CD4-positive, alpha-beta T cell treated with Interleukin-4 for 4 hours (primary cell): ENCODE measurements around the gene DNAJC22.

Source experiments
- DNase-seq: peaks from one replicate; pipeline ENCODE4 v3.0.0-alpha.2; 2020

DNAJC22 gene

GRCh38 chr12:49345051-49345824, 1.4 kb upstream of the DNAJC22 start:
- DNase-seq = no peak

GRCh38 chr12:49345825-49346658, 646 bp upstream of the DNAJC22 start:
- DNase-seq = no peak

- peak; percentile 59 for DNase-seq
These were observed 864 bp downstream of the DNAJC22 start for GRCh38 chr12:49347311-49348193.

GRCh38 chr12:49348781-49349180, 2.1 kb downstream of the DNAJC22 start:
- DNase-seq = no peak

- no peak for DNase-seq
These were observed 2.6 kb downstream of the DNAJC22 start for GRCh38 chr12:49349266-49349665.

GRCh38 chr12:49352351-49352750, 5.7 kb downstream of the DNAJC22 start:
- DNase-seq = no peak

GRCh38 chr12:49355913-49356312, 9.2 kb downstream of the DNAJC22 start:
- no peak for DNase-seq

GRCh38 chr12:49357103-49357678, 10.5 kb downstream of the DNAJC22 start:
- DNase-seq = peak; percentile 25

GRCh38 chr12:49358483-49359141, 11.9 kb downstream of the DNAJC22 start:
- peak; percentile 67 for DNase-seq

GRCh38 chr12:49359671-49360070, 13.0 kb downstream of the DNAJC22 start:
- DNase-seq = no peak

GRCh38 chr12:49362077-49362476, 15.4 kb downstream of the DNAJC22 start:
- DNase-seq = no peak

GRCh38 chr12:49364989-49365388, 18.3 kb downstream of the DNAJC22 start:
- DNase-seq = no peak

- no peak for DNase-seq
These were observed 18.9 kb downstream of the DNAJC22 start for GRCh38 chr12:49365542-49365941.

- DNase-seq = no peak
These were observed 19.5 kb downstream of the DNAJC22 start for GRCh38 chr12:49366096-49366651.

GRCh38 chr12:49366652-49367380, 20.1 kb downstream of the DNAJC22 start:
- DNase-seq = peak; percentile 78

- DNase-seq = no peak
These were observed 20.9 kb downstream of the DNAJC22 start, which contains the start of gene SPATS2 for GRCh38 chr12:49367381-49368239. Gene SPATS2, plus strand, starts transcription at chr12:49367462. Its CDS starts 93,551 bp downstream, at chr12:49461013.

- no peak for DNase-seq
These were observed 21.5 kb downstream of the DNAJC22 start for GRCh38 chr12:49368240-49368600.

- DNase-seq = no peak
These were observed 22.9 kb downstream of the DNAJC22 start for GRCh38 chr12:49369411-49370145.

- no peak for DNase-seq
These were observed 23.9 kb downstream of the DNAJC22 start for GRCh38 chr12:49370539-49370938.
